Panc1 (cell line): ENCODE results near the gene PLEKHG4B. TPM values are rescaled to one million over a fixed set of nuclear protein-coding genes. Genes with fewer than 3 reads are reported as not detected.

Experiments
- ATAC-seq: fragments of 200-7000 bp; cut with Tn5 transposase; 2 replicates; pipeline ENCODE4 v1.9.1; 2020; ENCODE audit warnings: mild to moderate bottlenecking, moderate library complexity
- BruUV-seq: library from RNA; stranded (reverse); fragments of 400-500 nt; replicated peaks from 2 replicates; lab custom pipeline; 2021; lab: Mats Ljungman, UMichigan
- CTCF ChIA-PET: fragments of 300-600 bp; sonication (Branson Sonifier 250); formaldehyde crosslinking; loops from one replicate; lab custom pipeline; 2022; ENCODE audit warnings: antibody characterized with exemption; lab: Charles Lee
- POLR2A ChIA-PET: fragments of 300-600 bp; sonication (Branson Sonifier 250); formaldehyde crosslinking; loops from one replicate; lab custom pipeline; 2022; ENCODE audit warnings: antibody characterized with exemption; lab: Charles Lee
- DNase-seq: peaks from one replicate; pipeline ENCODE4 v3.0.0-alpha.2; 2010; ENCODE audit warnings: low read depth, low spot score
- H3K27ac ChIP-seq: 2 replicates; pipeline ENCODE4 v1.5.1; 2011; ENCODE audit warnings: mild to moderate bottlenecking, low read length, inconsistent platforms
- H3K27me3 ChIP-seq: fragments of 200-500 bp; sonication (Bioruptor generic); 2 replicates; pipeline ENCODE4 v1.6.0; 2014; ENCODE audit warnings: low read length, inconsistent platforms; ENCODE audit not compliant: control insufficient read depth, insufficient read depth
- H3K36me3 ChIP-seq: fragments of 200-500 bp; sonication (Bioruptor generic); 2 replicates; pipeline ENCODE4 v1.5.1; 2014; ENCODE audit warnings: inconsistent platforms, mild to moderate bottlenecking, low read length, moderate library complexity; ENCODE audit not compliant: control insufficient read depth, insufficient read depth
- H3K4me1 ChIP-seq: 2 replicates; pipeline ENCODE4 v1.5.1; 2011; ENCODE audit warnings: inconsistent platforms, mild to moderate bottlenecking, low read length, moderate library complexity; ENCODE audit not compliant: control insufficient read depth, insufficient read depth
- H3K4me3 ChIP-seq, 2 experiments: 2 replicates each; pipeline ENCODE4 v1.5.1; 2011 to 2012; ENCODE audit warnings: low read depth in 2 of 2, low read length in 2 of 2, mild to moderate bottlenecking in 2 of 2, inconsistent platforms in 1 of 2, moderate library complexity in 1 of 2
- H3K9me3 ChIP-seq: fragments of 200-500 bp; sonication (Bioruptor generic); 2 replicates; pipeline ENCODE4 v1.5.1; 2014; ENCODE audit warnings: low read depth, mild to moderate bottlenecking, inconsistent platforms, low read length, moderate library complexity; ENCODE audit not compliant: control insufficient read depth, insufficient read depth
- POLR2AphosphoS5 ChIP-seq: IDR thresholded peaks from 2 replicates; pipeline ENCODE4 v1.6.1; 2012; ENCODE audit warnings: mild to moderate bottlenecking, low read depth, low read length, moderate library complexity
- SIN3A ChIP-seq: IDR thresholded peaks from 2 replicates; pipeline ENCODE4 v1.6.1; 2012; ENCODE audit warnings: low read depth, mild to moderate bottlenecking, low read length, moderate library complexity, borderline replicate concordance; ENCODE audit not compliant: insufficient read depth
- TCF7L2 ChIP-seq: IDR thresholded peaks from 2 replicates; pipeline ENCODE4 v1.6.1; 2011; ENCODE audit warnings: mild to moderate bottlenecking, low read depth, low read length, inconsistent platforms
- in situ Hi-C: cut with HindIII; loops from 2 replicates; pipeline ENCODE4 v1.10.0; 2016; ENCODE audit warnings: low sequenced_read_pairs, low pct_unique_long_range_greater_than_20kb
- intact Hi-C: fragments of 100-400 bp; cut with micrococcal nuclease; formaldehyde crosslinking; loops from one replicate; pipeline ENCODE4 v1.10.0; 2022; ENCODE audit not compliant: unreplicated experiment
- total RNA-seq: library from RNA; stranded (reverse); gene quantifications from one replicate; pipeline ENCODE4 v1.2.1, GENCODE V29; 2021; ENCODE audit not compliant: unreplicated experiment
- TF ChIP-seq, protein P1 (sequence below), 2 experiments: IDR thresholded peaks; 2 replicates each; pipeline ENCODE4 v1.6.1; 2011 to 2012; ENCODE audit warnings: low read depth in 2 of 2, control low read depth in 1 of 2, low read length in 1 of 2, mild to moderate bottlenecking in 1 of 2, moderate library complexity in 1 of 2; ENCODE audit not compliant: insufficient read depth in 1 of 2
- TF ChIP-seq, protein P2 (sequence below): fragments of 450-650 bp; IDR thresholded peaks from 2 replicates; pipeline ENCODE4 v1.5.1; 2017; ENCODE audit warnings: mild to moderate bottlenecking

PLEKHG4B gene
- total RNA-seq, 1 experiment from 2014 or later: 8.9 TPM

DNA sequence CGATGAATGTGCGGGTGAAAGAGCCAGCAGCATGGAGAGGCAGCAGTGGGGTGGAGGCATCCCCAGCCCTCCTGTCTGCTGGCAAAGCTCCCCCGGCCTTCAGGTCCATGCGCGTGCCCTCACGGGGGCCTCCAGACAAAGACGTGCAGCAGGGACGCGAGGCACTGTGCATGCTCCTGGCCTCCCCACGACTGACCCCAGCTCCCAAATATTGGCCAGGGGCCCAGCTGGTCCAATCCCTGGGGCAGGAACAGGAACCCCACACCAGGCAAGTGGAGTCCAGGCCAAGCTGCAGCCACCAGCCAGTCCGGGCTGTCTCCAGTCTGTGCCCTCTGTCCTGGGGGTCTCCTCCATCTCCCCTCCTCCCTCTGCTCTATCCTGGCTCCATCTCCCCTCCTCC lies 65.8 kb downstream of the PLEKHG4B start:
- Histone ChIP-seq H3K36me3 (no peaks in the 10 kb centered on the region), H3K9me3 (no peaks in the 10 kb centered on the region), H3K4me1 (no peaks in the 10 kb centered on the region), H3K27ac (no peak overlapping the region), H3K4me3 (no peak overlapping the region), H3K27me3 (no peaks in the 10 kb centered on the region)
- TF ChIP-seq SIN3A (no peak), POLR2AphosphoS5 (no peak), TCF7L2 (no peak)
- TF ChIP-seq, protein P1, sequence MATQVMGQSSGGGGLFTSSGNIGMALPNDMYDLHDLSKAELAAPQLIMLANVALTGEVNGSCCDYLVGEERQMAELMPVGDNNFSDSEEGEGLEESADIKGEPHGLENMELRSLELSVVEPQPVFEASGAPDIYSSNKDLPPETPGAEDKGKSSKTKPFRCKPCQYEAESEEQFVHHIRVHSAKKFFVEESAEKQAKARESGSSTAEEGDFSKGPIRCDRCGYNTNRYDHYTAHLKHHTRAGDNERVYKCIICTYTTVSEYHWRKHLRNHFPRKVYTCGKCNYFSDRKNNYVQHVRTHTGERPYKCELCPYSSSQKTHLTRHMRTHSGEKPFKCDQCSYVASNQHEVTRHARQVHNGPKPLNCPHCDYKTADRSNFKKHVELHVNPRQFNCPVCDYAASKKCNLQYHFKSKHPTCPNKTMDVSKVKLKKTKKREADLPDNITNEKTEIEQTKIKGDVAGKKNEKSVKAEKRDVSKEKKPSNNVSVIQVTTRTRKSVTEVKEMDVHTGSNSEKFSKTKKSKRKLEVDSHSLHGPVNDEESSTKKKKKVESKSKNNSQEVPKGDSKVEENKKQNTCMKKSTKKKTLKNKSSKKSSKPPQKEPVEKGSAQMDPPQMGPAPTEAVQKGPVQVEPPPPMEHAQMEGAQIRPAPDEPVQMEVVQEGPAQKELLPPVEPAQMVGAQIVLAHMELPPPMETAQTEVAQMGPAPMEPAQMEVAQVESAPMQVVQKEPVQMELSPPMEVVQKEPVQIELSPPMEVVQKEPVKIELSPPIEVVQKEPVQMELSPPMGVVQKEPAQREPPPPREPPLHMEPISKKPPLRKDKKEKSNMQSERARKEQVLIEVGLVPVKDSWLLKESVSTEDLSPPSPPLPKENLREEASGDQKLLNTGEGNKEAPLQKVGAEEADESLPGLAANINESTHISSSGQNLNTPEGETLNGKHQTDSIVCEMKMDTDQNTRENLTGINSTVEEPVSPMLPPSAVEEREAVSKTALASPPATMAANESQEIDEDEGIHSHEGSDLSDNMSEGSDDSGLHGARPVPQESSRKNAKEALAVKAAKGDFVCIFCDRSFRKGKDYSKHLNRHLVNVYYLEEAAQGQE (IDR thresholded peaks at IDR 0.05; ENCODE audit: insufficient read depth in 1 of 2, low read depth in 2 of 2, low read length in 1 of 2): no peak
- TF ChIP-seq, protein P2, sequence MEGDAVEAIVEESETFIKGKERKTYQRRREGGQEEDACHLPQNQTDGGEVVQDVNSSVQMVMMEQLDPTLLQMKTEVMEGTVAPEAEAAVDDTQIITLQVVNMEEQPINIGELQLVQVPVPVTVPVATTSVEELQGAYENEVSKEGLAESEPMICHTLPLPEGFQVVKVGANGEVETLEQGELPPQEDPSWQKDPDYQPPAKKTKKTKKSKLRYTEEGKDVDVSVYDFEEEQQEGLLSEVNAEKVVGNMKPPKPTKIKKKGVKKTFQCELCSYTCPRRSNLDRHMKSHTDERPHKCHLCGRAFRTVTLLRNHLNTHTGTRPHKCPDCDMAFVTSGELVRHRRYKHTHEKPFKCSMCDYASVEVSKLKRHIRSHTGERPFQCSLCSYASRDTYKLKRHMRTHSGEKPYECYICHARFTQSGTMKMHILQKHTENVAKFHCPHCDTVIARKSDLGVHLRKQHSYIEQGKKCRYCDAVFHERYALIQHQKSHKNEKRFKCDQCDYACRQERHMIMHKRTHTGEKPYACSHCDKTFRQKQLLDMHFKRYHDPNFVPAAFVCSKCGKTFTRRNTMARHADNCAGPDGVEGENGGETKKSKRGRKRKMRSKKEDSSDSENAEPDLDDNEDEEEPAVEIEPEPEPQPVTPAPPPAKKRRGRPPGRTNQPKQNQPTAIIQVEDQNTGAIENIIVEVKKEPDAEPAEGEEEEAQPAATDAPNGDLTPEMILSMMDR: no peak
- no peak for ATAC-seq
- DNase-seq: no peak
- in situ Hi-C loops (no loop called here), intact Hi-C loops (no loop called here)
- BruUV-seq: no TSS peak
- ChIA-PET POLR2A (no interaction called here), CTCF (no interaction called here)

GRCh38 chr5:158807-159447 lies 67.0 kb downstream of the PLEKHG4B start:
- no peak for ATAC-seq
- no TSS peak for BruUV-seq

More at GRCh38 chr5:158807-159447, 67.0 kb downstream of the PLEKHG4B start:
- no peaks in the 10 kb centered on the region for H3K36me3 ChIP-seq
- in situ Hi-C loops (no loop called here), intact Hi-C loops (no loop called here)
- H3K27ac ChIP-seq: no peak overlapping the region
- no peak overlapping the region for H3K4me3 ChIP-seq
- no peaks in the 10 kb centered on the region for H3K27me3 ChIP-seq
- no peaks in the 10 kb centered on the region for H3K4me1 ChIP-seq
- ChIA-PET CTCF (no interaction called here), POLR2A (no interaction called here)
- no peak for DNase-seq
- TF ChIP-seq SIN3A: no peak
- TF ChIP-seq, protein P2: no peak
- no peak for TF ChIP-seq POLR2AphosphoS5
- TF ChIP-seq, protein P1 (IDR thresholded peaks at IDR 0.05; ENCODE audit: insufficient read depth in 1 of 2, low read depth in 2 of 2, low read length in 1 of 2): no peak
- TF ChIP-seq TCF7L2: no peak
- no peaks in the 10 kb centered on the region for H3K9me3 ChIP-seq
